ENCODE data around the gene TMEM31.
"Not testable (repeated sequence)": the region's sequence is repeated elsewhere in the genome, so short reads cannot be mapped to it uniquely, and the experiment has no call there.

The TMEM31 gene

DNA sequence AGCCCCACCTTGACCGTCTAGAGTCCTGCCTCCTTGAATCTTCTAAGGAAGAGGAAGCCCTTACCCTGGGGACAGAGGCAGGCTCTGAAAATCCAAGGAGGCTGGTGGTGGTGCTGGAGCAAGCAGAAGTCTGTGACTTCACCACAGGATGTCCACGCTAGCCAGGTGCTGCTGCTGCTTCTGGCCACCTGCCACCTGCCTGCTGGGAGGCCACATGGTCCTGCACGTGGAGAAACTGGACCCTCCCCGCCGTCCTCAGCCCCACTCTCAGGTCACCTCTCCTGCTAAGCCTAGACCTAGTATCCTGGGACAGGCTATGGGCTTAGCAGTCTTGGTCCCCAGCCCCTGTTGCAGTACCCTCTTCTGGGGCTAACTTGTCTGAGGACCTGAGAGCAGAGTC lies 15.8 kb downstream of the TMEM31 start:
- DNase-seq: no peak

GRCh38 chrX:103727115-103727514 lies 16.4 kb downstream of the TMEM31 start:
- DNase-seq: no peak

GRCh38 chrX:103729015-103729414 lies 18.3 kb downstream of the TMEM31 start:
- DNase-seq: no peak

- no peak for DNase-seq
Measured at GRCh38 chrX:103730147-103730795, 19.6 kb downstream of the TMEM31 start.

DNA sequence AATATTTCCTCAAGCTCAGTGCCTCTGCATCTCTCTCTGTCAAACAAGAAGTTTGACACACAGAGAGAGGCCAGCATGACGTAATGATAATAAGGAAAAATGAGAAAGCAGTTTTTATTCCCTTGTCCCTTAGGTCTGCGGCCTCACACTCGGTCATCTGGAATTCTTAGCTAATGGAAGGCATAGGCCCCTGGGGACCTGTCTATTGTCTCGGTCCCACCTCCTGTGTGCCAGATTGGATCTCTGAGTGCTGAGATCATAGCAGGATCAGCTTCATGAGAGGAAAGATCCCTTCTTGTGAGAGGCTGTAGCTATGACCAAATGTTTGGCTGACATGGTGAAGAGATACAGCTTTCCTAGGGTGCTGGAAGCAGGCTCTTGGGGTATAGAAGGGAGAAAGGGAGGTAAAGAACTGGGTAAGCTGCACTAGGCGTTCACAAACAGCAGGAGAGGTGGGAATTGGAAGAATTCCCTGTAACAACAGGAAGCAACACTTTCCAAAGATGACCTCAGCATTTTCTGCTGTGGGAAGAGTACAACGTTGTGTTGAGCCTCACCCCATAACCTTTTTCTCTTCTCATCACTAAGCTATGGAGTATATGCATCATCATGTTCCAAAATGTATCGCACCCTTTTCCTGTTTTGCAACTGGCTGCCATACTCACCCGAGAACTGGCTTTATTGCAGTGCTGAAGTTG lies 20.2 kb downstream of the TMEM31 start:
- peak in 1 of 51 donors; percentile 1 for DNase-seq

- no peak for DNase-seq
Measured at GRCh38 chrX:103733017-103733416, 22.3 kb downstream of the TMEM31 start.

GRCh38 chrX:103734125-103734760 lies 23.5 kb downstream of the TMEM31 start:
- DNase-seq: no peak

- DNase-seq: no peak
Measured at GRCh38 chrX:103737696-103738095, 27.0 kb downstream of the TMEM31 start.

GRCh38 chrX:103739421-103739820 lies 28.7 kb downstream of the TMEM31 start:
- DNase-seq: no peak

DNA sequence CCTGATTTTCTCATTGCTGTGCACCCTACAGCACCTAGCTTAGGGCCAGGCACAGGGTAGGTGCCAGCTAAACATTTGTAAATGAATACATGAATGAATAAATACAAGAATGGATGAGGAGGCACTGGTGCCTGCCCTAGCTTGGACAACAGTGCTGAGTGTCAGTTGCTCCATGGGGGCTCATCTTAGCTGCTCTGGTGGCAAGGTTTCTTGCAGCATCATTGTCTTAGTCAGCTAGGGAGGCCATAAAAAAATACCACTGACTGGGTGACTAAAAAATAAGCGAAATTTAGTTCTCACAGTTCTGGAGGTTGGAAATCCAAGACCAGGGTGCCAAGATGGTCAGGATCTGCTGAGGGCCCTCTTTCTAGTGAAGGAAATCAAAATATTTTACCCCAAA lies 31.2 kb downstream of the TMEM31 start:
- DNase-seq: no peak

DNA sequence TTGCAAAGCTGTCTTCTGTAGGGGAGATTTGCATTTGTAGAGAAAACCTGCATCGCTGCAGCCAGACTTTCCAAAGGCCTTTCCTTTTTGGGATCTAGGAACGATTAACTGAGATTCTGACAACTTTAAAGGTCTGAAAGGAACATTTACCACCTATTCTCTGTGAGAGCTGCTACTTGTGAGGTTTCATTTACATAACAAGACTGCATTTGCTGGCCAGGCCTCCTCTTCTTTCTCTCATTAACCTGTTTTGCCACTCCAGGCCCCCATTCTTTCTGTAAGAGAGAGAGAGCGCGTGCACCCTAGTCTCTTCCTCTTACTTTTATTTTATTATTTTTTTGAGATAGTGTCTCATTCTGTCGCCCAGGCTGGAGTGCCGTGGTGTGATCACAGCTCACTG lies 31.6 kb downstream of the TMEM31 start:
- DNase-seq: no peak

GRCh38 chrX:103747163-103747562 lies 36.5 kb downstream of the TMEM31 start:
- no peak for DNase-seq

DNA sequence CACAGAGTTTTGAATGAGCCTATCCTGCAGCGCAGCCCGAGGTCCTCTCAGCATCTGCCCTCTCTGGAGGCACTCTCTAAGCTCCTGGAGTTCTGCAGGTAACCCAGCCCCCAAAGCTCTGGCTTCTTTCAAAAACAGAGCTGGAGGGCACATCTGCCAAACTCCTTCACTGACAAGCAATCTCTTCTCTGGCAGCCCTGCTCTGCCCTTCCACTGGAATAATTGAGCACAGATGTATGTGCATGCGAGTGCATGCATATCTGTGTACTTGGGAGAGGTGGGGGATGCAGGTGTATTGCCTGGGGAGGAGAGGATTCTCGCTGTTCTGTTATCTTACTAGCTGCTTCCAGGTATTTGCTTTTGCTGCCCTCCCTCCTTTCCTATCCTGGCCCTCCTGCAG lies 43.7 kb downstream of the TMEM31 start:
- no peak for DNase-seq

DNA sequence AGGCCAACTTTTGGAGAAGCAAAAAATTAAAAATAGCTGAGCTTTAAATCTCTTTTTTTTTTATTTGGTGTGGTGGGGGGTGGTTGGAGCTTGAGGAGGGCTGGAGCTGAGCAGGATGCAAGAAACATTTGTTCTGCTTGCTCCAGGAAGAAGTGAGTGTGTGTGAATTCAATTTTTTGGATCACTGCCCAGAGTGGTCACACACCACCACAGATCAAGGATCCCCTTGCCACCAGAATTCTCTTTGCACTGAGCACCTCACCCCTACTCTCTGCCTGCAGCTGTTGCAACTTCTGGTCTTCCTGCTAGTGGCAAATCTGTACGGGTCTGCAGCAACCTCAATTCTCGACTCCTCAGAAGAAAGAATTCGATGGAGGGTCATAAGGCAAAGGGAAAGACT lies 46.0 kb downstream of the TMEM31 start:
- DNase-seq: no peak

GRCh38 chrX:103758555-103758954 lies 47.8 kb downstream of the TMEM31 start:
- no peak for DNase-seq

DNA sequence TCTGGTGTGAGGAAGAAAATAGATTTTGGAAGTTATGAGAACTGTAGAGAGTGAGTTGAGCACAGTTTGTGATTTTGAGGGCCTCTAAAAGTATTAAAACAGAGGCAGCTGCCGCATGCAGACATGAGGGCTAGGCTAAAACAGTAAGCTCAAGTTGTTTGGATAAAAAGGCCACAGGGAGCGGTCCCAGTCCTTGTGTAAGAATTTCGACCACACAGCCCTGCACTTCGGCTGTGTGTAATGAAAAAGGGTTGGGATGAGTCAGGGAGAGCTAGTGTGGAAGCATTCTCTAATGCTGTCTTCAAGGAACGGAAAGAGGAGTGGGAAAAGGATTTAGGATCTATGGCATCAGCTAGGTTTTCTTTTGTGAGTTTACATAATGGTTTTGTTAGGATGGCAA lies 52.8 kb downstream of the TMEM31 start:
- not testable (repeated sequence) for DNase-seq
